MCF 10A (cell line): Measurements from ENCODE around the gene ANKMY1. TPM values are rescaled to one million over a fixed set of nuclear protein-coding genes. Genes with fewer than 3 reads are reported as not detected.

Experiments
- BruUV-seq: library from RNA; stranded (reverse); fragments of 400-500 nt; replicated peaks from 2 replicates; lab custom pipeline; 2021; lab: Mats Ljungman, UMichigan
- CTCF ChIA-PET: fragments of 300-600 bp; sonication (Branson Sonifier 250); formaldehyde crosslinking; extraction: SDS; loops from one replicate; lab custom pipeline; 2021; ENCODE audit warnings: antibody characterized with exemption, inconsistent platforms; lab: Yijun Ruan, JAX
- POLR2A ChIA-PET: fragments of 300-600, 350-650 bp; sonication (Branson Sonifier 250); formaldehyde crosslinking; extraction: SDS; loops from one replicate; lab custom pipeline; 2020; ENCODE audit warnings: antibody characterized with exemption, inconsistent platforms; lab: Yijun Ruan, JAX
- DNase-seq: peaks from one replicate; pipeline ENCODE4 v3.0.0-alpha.2; 2018; ENCODE audit not compliant: unreplicated experiment
- H3K27ac Mint-ChIP-seq: one replicate; pipeline ENCODE4 v1.8.0; 2022; ENCODE audit warnings: mild to moderate bottlenecking, low read depth, mixed read lengths; ENCODE audit not compliant: unreplicated experiment
- H3K27me3 Mint-ChIP-seq: one replicate; pipeline ENCODE4 v1.8.0; 2022; ENCODE audit warnings: mixed read lengths; ENCODE audit not compliant: insufficient read depth, unreplicated experiment
- H3K36me3 Mint-ChIP-seq: one replicate; pipeline ENCODE4 v1.8.0; 2022; ENCODE audit warnings: mild to moderate bottlenecking, moderate library complexity, mixed read lengths; ENCODE audit not compliant: insufficient read depth, unreplicated experiment
- H3K4me1 Mint-ChIP-seq: one replicate; pipeline ENCODE4 v1.8.0; 2022; ENCODE audit warnings: mixed read lengths; ENCODE audit not compliant: insufficient read depth, unreplicated experiment
- H3K4me3 Mint-ChIP-seq: one replicate; pipeline ENCODE4 v1.8.0; 2022; ENCODE audit warnings: mild to moderate bottlenecking, moderate library complexity, mixed read lengths; ENCODE audit not compliant: unreplicated experiment
- H3K9me3 Mint-ChIP-seq: one replicate; pipeline ENCODE4 v1.8.0; 2022; ENCODE audit warnings: mixed read lengths; ENCODE audit not compliant: unreplicated experiment
- intact Hi-C: fragments of 100-400 bp; cut with micrococcal nuclease; formaldehyde crosslinking; loops from 2 replicates; pipeline ENCODE4 v1.14.1; 2022
- total RNA-seq: library from RNA; stranded (reverse); gene quantifications from 2 replicates; pipeline ENCODE4 v1.2.3, GENCODE V29; 2022
- TF ChIP-seq, protein P1 (sequence below): fragments of 200-600 bp; IDR thresholded peaks from one replicate; pipeline ENCODE4 v1.8.0; 2022; ENCODE audit warnings: antibody characterized with exemption, mild to moderate bottlenecking; ENCODE audit not compliant: unreplicated experiment

The ANKMY1 gene
- total RNA-seq, 1 experiment from 2014 or later: 22.2 TPM

DNA sequence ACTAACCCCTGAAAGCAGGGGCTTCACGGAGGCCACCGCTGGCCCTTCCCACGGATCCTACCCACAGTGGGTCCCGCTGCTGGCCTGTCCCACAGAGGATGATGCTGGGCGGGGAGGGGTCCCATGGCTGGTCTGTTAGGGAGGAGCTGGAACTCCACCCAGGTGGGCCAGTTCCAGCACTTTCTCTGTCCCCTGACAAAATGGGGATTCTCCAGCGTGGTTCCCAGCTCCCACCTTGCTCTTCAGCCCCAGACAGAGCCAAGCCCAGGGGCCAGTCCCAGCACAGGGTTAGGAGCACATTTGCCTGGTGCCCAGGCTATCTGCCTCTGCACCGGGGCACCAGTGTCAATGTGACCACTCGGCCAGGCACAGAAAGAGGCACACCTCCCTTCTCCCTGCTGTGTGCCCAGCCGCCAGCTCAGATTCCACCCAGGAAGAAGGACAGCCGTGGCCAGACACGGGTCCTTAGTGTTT, 50.0 kb downstream of the ANKMY1 start:
- peaks cover 16% of the 10 kb centered on the region for H3K36me3 Mint-ChIP-seq
- no peaks in the 10 kb centered on the region for H3K27me3 Mint-ChIP-seq
- ChIA-PET POLR2A (no interaction called here), CTCF (interaction anchor here (0.6 to 0.8 kb wide), 2 partner anchors 59 to 806 kb away, joined by 3 to 7 read pairs; no protein-coding TSS in a partner anchor)
- no peaks in the 10 kb centered on the region for H3K4me1 Mint-ChIP-seq
- intact Hi-C loops: no loop called here
- no peak overlapping the region for H3K27ac Mint-ChIP-seq
- no peak overlapping the region for H3K4me3 Mint-ChIP-seq
- TF ChIP-seq, protein P1, sequence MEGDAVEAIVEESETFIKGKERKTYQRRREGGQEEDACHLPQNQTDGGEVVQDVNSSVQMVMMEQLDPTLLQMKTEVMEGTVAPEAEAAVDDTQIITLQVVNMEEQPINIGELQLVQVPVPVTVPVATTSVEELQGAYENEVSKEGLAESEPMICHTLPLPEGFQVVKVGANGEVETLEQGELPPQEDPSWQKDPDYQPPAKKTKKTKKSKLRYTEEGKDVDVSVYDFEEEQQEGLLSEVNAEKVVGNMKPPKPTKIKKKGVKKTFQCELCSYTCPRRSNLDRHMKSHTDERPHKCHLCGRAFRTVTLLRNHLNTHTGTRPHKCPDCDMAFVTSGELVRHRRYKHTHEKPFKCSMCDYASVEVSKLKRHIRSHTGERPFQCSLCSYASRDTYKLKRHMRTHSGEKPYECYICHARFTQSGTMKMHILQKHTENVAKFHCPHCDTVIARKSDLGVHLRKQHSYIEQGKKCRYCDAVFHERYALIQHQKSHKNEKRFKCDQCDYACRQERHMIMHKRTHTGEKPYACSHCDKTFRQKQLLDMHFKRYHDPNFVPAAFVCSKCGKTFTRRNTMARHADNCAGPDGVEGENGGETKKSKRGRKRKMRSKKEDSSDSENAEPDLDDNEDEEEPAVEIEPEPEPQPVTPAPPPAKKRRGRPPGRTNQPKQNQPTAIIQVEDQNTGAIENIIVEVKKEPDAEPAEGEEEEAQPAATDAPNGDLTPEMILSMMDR: no peak
- DNase-seq: no peak
- no peaks in the 10 kb centered on the region for H3K9me3 Mint-ChIP-seq
- BruUV-seq: no TSS peak

DNA sequence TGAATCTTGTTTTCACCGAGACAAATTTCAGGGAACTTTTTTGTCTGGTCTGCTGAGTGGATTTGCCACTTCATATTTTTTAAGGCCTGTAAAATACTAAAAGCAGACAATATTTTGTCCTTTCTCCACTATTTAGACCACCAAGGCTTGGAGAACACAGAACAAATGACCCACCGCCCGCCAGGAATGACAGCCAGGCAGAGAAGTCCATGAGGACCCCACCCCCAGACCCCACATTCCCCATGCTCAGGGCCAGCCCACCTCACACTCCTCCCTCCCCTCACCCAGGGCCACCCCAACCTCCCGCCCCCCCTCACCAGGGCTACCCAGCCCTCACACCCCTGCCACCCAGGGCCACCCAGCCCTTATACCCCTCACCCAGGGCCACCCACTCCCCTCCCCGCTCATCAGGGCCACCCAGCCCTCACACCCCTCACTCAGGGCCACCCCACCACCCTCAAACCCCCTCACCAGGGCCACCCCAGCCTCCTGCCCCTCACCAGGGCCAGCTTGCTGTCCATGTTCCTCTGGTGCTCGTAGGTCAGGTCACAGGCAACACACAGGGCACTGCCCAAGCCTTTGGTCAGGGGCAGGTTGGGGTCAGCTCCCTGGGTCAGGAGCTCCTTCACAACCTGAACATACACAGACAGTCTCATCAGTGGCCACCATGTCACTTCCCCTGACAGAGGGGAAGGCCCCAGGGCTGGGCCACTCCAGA, 50.6 kb downstream of the ANKMY1 start:
- no peak for DNase-seq
- peaks cover 16% of the 10 kb centered on the region for H3K36me3 Mint-ChIP-seq
- CTCF ChIA-PET: interaction anchor here (0.6 to 0.7 kb wide), 2 partner anchors 29 to 807 kb away, joined by 3 read pairs; no protein-coding TSS in a partner anchor
- BruUV-seq: no TSS peak
- POLR2A ChIA-PET: no interaction called here
- intact Hi-C loops: no loop called here
- no peak overlapping the region for H3K27ac Mint-ChIP-seq
- H3K27me3 Mint-ChIP-seq: no peaks in the 10 kb centered on the region
- TF ChIP-seq, protein P1: no peak
- H3K9me3 Mint-ChIP-seq: no peaks in the 10 kb centered on the region
- H3K4me1 Mint-ChIP-seq: no peaks in the 10 kb centered on the region
- no peak overlapping the region for H3K4me3 Mint-ChIP-seq

DNA sequence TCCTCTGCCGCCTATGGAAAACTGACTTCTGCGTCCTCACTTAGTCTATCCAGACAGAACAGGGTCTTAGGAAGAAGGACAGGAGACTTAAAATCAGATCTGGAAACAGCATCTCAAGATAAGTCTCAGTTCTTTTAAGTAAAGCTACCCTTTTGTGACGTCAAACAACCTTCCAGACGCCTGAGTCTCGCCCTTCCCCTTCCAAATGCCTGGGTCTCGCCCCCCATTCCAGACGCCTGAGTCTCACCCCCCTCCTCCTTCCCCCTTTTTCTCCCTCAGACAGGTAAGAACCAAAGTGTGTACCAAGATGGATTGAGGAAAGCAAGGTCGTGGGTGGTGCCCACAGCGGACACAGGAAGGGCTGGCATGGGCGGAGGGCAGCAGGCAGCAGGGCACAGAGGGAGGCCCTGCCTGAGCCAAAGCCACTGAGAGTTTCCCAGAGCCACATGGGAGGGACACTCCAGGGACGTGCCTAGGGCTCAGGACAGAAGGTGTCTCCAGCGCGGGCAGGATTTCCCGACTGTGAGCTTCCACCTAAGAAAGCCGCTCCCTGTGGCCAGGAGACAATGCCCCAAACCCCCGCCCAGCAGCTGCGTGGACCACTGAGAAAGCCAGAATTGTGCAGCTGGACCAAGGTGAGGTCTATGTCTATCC, 51.3 kb downstream of the ANKMY1 start:
- H3K36me3 Mint-ChIP-seq: peaks cover 16% of the 10 kb centered on the region
- POLR2A ChIA-PET: interaction anchor here (0.7 kb wide), 1 partner anchor 984 kb away, joined by 3 read pairs; no protein-coding TSS in a partner anchor
- CTCF ChIA-PET: interaction anchor here (0.7 kb wide), 1 partner anchor 29 kb away, joined by 3 read pairs; no protein-coding TSS in a partner anchor

More for the DNA sequence above, 51.3 kb downstream of the ANKMY1 start:
- H3K27me3 Mint-ChIP-seq: no peaks in the 10 kb centered on the region
- no peak for DNase-seq
- TF ChIP-seq, protein P1: no peak
- intact Hi-C loops: no loop called here
- no peaks in the 10 kb centered on the region for H3K4me1 Mint-ChIP-seq
- H3K4me3 Mint-ChIP-seq: no peak overlapping the region
- no peak overlapping the region for H3K27ac Mint-ChIP-seq
- BruUV-seq: no TSS peak
- no peaks in the 10 kb centered on the region for H3K9me3 Mint-ChIP-seq
